HG03196 (cell line): Measurements from ENCODE around the gene IVD.

Experiments used
- ATAC-seq: cut with Tn5 transposase; IDR thresholded peaks from one replicate; pipeline ENCODE4 v1.9.1; 2021; ENCODE audit not compliant: unreplicated experiment

Gene IVD

DNA sequence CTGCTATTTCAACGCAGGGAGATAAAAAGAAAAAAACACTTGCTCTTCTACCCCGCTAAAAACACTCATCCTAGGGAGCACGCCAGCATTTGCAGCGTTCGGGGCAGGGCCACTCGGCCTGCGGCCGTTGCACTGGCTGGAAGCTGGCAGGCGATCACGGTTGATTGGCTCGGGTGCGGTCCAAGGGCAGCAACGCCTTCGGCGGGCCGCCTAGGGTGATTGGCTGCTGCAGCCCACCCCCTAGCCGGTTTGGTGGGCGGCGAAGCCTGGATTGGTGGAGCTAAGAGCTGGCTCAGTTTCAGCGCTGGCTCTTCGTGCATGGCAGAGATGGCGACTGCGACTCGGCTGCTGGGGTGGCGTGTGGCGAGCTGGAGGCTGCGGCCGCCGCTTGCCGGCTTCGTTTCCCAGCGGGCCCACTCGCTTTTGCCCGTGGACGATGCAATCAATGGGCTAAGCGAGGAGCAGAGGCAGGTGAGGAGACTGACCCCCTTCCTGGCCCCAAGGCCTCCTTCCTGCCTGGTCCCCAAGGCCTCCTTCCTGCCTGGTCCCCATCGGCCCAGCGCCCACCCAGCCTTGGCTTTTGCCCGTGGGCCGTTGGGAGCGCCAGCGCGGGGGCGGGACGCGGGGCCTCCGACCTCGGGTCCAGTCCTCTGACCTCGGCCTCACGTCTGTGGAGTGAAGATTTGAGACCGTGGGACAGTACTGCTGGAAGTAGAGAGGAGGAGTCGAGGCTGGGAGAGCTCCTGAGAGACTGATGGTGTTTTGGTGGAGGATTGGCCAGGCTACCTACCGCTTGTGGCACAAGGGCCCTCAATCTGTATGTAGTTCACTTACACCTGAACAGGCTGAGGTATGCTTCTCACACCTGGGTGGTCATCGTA lies at the start of gene IVD:
Gene IVD, plus strand, starts transcription at position 295 of the 881 bp plus-strand sequence. Its CDS starts 33 bp downstream, at position 328.
- ATAC-seq, result peak; percentile 82

GRCh38 chr15:40355976-40356585 lies 49.5 kb upstream of the IVD start:
- no peak for ATAC-seq

GRCh38 chr15:40357246-40357645 lies 48.3 kb upstream of the IVD start:
- ATAC-seq, result no peak

GRCh38 chr15:40357723-40358470 lies 47.7 kb upstream of the IVD start, which contains the start of gene DISP2:
TSS of gene DISP2 (plus strand) at chr15:40358219. CDS start at chr15:40358322, 103 bp downstream.
- peak; percentile 70 for ATAC-seq

DNA sequence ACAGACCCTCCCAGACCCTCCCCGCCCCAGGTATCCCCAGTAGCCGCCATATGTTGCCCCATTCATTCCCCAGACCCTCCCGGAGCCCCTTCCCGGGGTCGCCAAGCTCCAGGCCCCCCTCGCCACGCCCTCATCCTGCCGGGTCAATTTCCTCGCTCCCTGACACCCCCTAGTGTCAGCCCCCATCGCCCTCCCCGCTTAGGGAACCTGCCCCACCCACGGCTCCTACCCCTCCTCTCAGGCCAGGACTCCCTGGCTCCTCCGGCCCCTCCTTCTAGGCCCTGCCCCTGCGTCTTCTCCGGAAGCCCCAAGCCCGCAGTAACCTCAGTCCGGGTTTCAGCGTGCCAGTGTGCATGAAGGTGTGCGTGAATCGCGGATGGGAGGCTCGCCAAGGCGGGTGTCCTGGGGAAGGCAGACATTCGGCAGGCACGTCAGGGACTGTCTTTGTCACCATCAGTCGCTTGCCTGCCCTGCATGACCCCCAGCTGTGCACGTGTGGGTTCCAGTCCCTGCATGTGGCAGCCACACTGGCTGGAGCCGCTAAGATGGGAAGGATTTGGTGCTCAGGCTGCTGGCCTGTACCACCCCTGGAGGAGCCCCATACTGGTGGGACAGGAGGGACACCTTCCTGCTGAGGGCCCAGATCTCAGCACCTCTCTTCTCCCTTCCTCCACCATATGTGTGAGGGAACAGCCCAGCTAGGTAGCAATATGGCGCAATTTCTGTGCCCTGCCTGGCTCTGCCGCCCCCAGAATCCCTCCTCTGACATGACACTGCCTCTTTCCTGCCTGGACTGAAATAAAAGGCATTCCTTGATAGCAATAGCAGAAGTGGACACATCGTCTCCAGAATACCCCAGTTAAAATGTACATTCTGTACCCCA lies 46.9 kb upstream of the IVD start:
- peak; percentile 22 for ATAC-seq

GRCh38 chr15:40360015-40360414 lies 45.6 kb upstream of the IVD start:
- no peak for ATAC-seq

- ATAC-seq, result no peak
Observed at GRCh38 chr15:40361640-40362039, 44.0 kb upstream of the IVD start.

- ATAC-seq, result no peak
Observed at GRCh38 chr15:40363611-40364010, 42.0 kb upstream of the IVD start.

DNA sequence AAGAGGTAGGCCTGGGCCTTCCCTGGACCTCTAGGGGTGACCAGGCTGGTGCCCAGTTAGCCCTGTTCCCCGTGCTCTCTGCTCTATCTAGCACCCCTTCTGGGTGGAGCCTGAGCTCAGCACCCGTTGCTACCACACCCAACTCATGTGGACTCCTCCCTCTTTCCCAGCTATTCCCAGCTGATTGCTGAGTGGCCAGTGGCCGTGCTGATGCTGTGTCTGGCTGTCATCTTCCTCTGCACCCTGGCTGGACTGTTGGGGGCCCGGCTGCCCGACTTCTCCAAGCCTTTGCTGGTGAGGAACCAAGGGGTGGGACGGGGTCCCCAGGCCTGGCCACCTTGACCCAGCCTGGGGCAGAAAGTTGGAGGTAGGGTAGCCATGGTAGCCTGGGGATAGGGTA lies 41.3 kb upstream of the IVD start:
- ATAC-seq, result no peak

- ATAC-seq, result no peak
Observed at GRCh38 chr15:40365016-40365415, 40.6 kb upstream of the IVD start.

DNA sequence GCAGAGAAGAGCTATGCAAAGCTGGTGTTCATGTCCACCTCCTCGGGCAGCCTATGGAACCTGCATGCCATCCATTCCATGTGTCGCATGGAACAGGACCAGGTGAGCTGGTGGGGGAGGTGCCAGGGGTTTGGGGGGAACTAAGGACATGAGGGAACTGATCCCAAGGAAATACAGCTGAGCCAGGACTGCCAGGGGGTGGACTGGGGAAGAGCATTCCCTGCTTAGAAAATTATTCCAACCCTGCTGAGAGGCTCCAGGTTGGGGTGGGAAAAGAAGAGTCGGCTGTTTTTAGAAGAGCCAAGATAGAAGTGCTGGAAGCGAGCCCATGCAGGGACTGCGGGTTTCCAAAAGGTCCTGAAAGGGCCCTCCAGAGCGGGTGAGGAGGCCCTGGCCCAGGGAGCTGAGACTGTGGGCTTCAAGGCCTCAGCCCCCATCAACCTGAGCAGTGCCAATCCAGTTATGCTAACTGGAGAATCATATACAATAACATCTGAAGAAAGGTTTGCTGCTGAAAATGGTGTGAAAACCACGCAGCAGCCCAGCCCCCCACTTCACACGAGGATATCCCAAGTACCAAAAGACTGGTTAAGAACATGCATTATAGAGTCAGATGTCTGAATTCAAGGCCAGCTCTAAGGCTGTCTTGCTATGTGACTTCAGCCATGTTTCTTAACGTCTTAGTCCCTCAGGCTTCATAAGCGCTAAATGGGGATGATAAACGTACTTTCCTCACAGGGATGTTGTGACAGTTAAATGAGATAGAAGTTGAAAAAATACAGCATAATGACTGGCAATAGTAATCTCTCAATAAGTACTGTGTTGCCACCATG lies 39.8 kb upstream of the IVD start:
- ATAC-seq, result no peak

- ATAC-seq, result no peak
Observed at GRCh38 chr15:40366457-40367370, 38.9 kb upstream of the IVD start.

DNA sequence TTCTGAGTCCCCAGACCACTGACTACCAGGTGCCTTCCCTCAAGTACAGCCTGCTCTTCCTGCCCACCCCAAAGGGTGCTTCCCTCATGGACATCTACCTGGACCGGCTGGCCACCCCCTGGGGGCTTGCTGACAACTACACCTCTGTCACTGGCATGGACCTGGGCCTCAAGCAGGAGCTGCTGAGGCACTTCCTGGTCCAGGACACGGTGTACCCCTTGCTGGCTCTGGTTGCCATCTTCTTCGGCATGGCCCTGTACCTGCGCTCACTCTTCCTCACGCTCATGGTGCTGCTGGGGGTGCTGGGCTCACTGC lies 38.3 kb upstream of the IVD start:
- ATAC-seq, result no peak

DNA sequence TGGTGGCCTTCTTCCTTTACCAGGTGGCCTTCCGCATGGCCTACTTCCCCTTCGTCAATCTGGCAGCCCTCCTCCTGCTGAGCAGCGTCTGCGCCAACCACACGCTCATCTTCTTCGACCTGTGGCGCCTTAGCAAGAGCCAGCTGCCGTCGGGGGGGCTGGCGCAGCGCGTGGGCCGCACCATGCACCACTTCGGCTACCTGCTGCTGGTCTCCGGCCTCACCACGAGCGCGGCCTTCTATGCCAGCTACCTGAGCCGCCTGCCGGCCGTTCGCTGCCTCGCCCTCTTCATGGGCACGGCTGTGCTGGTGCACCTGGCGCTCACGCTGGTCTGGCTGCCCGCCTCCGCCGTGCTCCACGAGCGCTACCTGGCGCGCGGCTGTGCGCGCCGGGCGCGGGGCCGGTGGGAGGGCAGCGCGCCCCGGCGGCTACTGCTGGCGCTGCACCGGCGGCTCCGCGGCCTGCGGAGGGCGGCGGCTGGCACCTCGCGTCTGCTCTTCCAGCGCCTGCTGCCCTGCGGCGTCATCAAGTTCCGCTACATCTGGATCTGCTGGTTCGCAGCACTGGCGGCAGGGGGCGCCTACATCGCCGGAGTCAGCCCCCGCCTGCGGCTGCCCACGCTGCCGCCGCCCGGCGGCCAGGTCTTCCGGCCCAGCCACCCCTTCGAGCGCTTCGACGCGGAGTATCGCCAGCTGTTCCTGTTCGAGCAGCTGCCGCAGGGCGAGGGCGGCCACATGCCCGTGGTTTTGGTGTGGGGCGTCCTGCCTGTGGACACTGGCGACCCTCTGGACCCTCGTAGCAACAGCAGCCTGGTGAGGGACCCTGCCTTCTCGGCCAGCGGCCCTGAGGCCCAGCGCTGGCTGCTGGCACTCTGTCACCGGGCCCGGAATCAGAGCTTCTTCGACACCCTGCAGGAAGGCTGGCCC lies 37.6 kb upstream of the IVD start:
- peak; percentile 73 for ATAC-seq

DNA sequence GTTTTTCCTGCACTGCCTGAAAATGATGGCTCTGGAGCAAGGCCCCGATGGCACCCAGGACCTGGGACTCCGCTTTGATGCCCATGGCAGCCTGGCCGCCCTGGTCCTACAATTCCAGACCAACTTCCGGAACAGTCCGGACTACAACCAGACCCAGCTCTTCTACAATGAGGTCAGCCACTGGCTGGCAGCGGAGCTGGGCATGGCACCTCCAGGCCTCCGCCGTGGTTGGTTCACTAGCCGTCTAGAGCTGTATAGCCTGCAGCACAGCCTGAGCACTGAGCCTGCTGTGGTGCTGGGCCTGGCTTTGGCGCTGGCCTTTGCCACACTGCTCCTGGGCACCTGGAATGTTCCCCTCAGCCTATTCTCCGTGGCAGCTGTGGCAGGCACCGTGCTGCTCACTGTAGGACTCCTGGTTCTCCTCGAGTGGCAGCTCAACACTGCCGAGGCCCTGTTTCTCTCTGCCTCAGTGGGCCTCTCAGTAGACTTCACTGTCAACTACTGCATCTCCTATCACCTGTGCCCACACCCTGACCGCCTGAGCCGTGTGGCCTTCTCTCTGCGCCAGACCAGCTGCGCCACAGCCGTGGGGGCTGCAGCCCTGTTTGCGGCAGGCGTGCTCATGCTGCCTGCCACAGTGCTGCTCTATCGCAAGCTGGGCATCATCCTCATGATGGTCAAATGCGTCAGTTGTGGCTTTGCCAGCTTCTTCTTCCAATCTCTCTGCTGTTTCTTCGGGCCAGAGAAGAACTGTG lies 36.7 kb upstream of the IVD start:
- no peak for ATAC-seq

- ATAC-seq, result no peak
Observed at GRCh38 chr15:40369474-40369869, 36.1 kb upstream of the IVD start.

GRCh38 chr15:40369971-40370370 lies 35.6 kb upstream of the IVD start:
- ATAC-seq, result no peak
